GM21423 (cell line): ENCODE results near the gene EVI5L.
"Not testable (repeated sequence)": the region's sequence is repeated elsewhere in the genome, so short reads cannot be mapped to it uniquely, and the experiment has no call there.

Source experiments
- ATAC-seq: cut with Tn5 transposase; IDR thresholded peaks from one replicate; pipeline ENCODE4 v1.9.1; 2021; ENCODE audit warnings: mild to moderate bottlenecking, moderate library complexity; ENCODE audit not compliant: unreplicated experiment

Gene EVI5L

DNA sequence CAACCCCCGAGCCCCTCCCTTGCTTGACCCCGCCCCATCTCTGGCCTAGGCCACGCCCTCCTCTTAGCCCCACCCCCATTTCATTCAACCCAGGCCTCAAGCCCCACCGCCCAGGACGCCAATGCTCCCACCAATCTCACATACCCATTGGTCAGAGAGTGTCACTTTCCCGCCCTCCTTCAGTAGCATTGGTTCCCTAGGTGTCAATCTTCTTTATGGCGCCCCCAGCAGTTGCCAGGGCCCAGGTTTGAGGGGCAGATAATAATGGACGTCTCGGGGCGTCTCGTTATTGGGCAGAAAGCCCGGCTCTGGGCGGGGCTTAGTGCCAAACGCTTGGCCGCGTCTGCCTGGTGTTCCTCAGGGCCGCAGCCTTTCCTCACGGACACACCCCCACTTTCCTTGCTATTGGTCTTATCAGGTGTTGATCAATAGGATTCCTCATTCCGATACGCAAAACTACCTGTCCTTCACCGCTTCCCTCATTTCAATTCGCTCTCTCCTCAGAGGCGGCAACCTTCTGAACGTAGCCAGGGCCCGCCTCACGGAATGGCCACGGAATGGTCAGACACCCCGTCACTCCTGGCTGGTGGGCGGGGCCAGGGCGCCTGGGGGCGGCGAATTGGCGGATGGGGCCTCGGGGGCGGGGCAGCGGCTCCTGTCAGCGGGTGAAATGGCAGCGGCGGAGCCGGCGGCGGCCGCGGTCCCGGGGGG is at the start of gene EVI5L:
Gene EVI5L (plus strand): TSS at position 658 of the 711 bp plus-strand sequence. CDS start 16,325 bp downstream, outside the sequence.
- peak; percentile 83 for ATAC-seq

GRCh38 chr19:7781157-7781556 is 48.9 kb upstream of the EVI5L start:
- ATAC-seq, result no peak

DNA sequence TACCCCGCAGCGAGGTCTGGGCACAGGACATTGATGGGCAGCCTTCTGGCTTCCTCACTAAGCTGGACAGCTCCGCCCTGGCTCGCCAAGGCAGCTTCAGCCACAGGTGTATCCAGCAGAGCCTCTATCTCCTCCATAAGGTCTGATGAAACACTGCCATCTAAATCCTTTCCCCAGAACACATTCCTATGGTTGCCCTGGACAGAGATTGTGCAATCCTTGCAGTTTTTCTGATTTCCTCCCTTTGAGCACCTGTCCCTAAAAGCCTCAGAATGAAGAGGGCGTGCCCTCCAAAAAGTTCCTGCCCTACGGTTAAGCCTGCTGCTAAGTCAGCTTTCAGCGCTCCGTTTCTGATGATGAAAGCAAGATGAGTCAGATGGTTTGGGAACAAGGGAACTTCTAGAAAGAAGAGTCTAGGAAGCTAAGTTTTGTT is 46.0 kb upstream of the EVI5L start:
- no peak for ATAC-seq

GRCh38 chr19:7784856-7785255 is 45.2 kb upstream of the EVI5L start:
- ATAC-seq, result no peak

GRCh38 chr19:7787141-7787540 is 42.9 kb upstream of the EVI5L start:
- no peak for ATAC-seq

DNA sequence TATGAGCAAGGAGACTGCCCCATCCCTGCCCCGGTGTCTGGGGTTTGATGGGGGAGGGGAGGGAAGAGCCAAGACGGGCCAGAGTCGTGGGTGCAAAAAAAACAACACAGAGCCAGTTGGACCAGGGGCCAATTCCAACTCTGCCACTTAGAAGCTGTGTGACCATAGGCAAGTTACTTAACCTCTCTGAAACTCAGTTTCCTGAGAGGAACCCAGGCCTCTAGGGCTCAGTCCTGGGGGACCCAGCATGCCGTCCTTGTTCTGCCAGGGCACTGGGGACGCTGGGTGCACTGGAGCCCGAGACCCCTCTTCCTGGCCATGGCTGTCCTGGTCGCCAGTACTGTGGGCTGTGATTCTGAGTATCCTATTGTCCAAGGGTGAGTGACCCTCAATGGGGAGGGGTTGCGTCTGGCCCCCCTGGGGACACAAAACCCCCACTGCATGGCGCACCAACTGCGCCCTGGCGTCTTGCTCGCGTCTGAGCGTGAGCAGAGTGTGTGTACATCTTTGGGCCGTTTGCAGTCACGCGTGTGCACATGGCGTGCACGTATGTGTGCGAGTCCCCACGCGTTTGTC is 42.3 kb upstream of the EVI5L start:
- no peak for ATAC-seq

DNA sequence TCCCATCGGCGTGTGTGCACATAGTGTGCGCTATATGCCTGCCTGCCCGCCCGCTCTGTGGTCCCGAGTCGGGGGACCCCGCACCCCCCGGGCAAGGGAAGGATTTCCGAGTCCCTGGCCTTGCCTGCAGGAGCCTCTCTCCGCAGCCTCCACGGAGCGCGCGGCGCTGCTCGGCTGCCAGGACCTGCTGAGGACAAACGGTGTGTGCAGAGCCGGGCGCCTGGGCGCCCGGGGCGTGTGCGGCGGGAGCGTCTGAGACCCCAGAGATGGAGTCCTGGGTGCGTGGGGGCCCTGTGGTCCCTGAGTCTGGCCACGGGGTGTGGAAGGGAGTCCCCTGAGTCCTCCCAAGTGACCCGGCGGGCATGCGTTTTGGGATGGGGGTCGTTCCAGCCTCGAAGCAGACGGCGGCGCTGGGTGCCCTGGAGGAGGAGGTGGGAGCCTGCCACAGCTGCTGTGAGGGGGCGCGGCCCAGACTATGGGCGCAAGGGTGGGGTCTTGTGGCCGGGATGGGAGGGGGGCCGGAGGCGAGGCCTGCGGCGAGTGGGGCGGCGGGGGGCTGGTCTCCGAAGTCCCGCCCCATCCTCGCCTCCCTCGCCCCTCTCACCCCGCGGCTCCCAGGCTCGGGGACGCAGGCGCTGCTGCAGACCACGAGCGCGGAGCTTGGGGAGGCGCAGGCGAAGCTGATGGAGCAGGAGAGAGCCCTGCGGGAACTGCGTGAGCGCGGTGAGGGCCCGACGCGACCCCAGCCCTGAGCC is 41.7 kb upstream of the EVI5L start:
- no peak for ATAC-seq

GRCh38 chr19:7788933-7789323 is 41.1 kb upstream of the EVI5L start:
- ATAC-seq, result no peak

- ATAC-seq, result no peak
Measured at GRCh38 chr19:7789447-7789846, 40.6 kb upstream of the EVI5L start.

- no peak for ATAC-seq
Measured at GRCh38 chr19:7790416-7790815, 39.6 kb upstream of the EVI5L start.

DNA sequence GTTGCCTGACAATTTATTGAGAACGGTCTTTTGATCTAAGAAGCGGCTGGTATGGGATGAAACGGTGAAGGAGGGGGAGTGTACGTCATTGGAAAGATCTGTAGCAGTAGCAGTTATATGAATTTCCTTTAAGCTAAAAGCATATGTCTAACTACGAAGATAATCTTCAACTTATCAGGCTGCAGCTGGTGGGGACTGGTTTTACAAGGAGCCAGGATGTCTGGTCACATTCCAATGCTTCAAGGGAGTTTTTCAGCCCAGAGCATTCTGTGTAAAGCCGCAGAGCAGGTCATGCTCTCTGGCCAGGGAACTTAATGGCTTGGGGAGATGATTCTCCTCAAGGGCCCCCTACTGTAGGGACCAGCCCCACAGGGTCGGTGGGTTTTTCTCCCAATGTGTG is 37.7 kb upstream of the EVI5L start:
- no peak for ATAC-seq

DNA sequence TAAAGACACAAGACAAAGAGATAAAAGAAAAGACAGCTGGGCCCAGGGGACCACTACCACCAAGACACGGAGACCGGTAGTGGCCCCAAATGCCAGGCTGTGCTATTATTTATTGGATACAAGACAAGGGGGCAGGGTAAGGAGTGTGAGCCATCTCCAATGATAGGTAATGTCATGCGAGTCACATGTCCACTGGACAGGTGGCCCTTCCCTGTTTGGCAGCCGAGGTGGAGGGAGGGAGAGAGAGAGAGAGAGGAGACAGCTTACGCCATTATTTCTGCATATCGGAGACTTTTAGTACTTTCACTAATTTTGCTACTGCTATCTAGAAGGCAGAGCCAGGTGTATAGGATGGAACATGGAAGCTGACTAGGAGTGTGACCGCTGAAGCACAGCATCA is 37.3 kb upstream of the EVI5L start:
- not testable (repeated sequence) for ATAC-seq

DNA sequence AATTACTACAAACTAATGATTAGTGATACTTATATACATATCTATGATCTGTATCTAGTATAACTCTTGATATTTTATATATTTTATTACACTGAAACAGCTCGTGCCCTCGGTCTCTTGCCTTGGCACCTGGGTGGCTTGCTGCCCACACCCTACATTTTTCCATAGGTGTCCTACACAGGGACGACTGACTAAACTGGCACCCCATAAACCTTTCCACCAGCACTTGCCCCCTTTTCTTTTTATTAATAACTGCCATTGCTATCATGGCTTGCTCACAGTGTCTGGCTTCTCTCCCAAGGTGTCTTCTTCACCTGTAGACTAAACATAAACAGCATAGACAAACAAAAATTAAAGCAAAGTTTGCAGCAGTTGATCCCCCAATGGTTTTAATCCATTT is 36.5 kb upstream of the EVI5L start:
- no peak for ATAC-seq

DNA sequence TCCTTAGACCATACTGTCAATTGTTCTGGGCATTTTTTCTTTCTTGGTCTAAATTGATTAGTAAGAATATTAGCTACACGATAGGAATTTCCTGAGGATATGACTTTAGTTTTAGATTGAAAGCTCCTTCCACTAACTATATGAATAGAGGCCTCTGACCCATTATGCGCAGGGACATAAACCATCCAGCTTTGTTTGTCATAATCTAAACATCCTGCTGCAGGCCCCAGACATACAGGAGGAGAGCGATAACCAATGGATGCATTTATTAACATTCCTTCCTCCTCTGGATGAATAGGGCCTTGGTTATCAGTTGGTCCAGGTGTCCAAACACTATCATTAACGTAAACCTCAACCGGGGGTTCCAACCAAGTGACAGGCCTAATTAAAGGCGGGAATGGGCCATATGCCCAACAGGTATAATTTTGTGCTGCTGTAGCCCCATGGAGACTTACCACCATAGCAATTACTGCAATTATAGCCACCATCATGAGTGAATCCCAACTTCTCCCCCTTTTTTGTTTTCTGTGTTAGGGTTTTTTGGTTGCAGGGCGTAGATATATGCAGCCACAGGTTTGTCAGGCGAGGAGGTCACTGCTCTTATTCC is 34.4 kb upstream of the EVI5L start:
- no peak for ATAC-seq

DNA sequence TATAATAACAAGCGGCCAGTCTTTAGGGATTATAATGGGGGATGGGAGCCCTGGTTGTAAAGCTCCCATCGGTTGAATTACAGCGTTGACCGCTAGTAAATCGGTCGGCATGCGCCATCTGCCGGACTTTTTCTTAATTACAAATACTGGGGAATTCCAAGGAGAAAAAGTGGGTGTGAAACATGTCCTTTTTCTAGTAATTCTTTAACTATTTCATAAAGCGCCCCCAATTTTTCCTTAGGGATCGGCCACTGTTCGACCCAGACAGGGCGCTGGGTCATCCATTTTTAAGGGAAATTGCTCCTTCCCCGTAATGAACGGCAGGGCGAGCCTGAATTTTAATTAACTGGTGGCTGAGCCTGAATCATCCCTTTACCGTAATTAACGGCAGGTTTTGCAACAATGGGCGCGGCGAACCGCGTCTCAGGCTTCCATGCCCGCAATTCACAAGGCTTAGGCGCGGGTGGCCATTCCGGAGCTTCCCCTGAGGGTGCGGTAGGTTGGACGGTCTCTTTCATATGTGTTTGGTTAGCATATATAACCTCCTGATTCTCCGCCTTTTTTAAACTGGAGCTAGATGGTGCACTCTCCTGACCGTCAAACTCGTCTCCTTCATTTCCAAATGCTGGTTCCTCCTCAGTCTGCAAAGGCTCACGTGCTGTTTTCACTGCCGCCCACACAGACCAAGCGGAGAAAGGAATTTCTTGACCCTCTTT is 30.2 kb upstream of the EVI5L start:
- ATAC-seq, result no peak

DNA sequence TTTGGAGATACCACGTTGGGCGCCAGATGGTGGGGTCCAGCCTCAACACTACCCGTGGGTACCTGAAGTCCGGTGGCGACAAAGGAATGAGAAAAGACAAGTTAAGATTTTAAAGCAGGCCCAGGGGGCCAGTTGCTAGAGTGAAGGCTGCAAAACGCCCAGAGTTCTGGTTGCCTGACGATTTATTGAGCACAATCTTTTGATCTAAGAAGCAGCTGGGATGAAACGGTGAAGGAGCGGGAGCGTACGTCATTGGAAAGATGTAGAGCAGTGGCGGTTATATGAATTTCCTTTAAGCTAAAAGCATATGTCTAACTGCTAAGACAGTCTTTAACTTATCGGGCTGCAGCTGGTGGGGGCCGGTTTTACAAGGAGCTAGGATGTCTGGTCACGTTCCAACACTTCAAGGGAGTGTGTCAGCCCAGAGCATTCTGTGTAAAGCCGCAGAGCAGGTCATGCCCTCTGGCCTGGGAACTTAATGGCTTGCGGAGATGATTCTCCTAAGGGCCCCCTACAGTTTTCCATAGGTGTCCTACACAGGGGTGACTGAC is 28.9 kb upstream of the EVI5L start:
- ATAC-seq, result no peak

DNA sequence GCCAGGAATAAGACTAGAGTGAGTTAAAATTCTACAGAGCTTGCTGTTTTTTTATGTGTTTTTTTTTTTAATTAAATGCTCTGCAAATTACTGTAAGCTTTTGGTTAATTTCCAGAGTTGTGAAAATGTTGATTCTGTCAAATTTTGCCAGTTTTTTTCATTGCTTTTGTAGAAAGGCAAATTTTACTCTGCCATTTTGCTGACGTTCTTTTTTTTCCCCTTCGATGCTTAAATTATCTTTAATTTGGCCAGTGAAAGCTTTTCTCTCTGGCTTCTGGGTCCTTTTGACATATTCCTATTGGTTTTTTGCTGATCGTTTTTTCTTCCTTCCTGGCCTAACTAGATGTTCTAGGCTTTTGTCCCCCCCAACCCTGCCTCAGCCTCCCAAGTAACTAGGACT is 23.8 kb upstream of the EVI5L start:
- no peak for ATAC-seq

- ATAC-seq, result no peak
Measured at GRCh38 chr19:7806876-7807275, 23.1 kb upstream of the EVI5L start.

DNA sequence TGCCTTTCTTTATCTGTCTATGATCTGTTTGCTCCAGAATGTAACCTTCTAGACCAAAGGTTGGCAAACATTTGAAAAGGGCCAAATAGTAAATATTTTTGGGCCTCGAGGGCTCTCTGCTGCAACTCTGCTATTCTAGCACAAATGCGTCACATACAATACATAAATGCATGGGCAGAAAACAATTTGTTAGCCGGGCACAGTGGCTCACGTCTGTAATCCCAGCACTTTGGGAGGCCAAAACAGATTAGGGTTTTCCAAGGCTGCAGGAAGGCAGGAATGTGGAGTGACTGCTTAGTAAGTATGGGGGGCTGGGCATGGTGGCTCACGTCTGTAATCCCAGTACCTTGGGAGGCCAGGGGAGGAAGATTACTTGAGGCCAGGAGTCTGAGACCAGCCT is 21.9 kb upstream of the EVI5L start:
- no peak for ATAC-seq

DNA sequence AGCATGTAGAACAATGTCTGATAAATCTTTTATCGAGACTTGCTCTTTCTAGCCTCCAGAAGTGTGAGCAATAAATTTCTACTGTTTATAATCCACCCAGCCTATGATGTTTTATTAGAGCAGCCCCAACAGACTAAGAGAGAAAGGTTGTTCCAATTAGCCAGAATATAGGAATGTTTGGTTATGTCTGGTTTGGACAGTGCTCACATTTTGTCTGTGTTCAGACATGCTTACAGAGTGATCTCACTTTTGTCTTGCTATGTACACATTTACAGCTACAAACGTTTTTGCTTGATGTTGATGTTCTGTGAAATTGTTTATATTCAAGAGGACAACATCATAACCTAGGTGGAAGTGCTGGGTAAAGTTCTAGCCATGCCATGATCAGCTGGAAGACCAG is 18.0 kb upstream of the EVI5L start:
- ATAC-seq, result no peak

- no peak for ATAC-seq
Measured at GRCh38 chr19:7815325-7815724, 14.7 kb upstream of the EVI5L start.
